Urothelium cell line (cell line): ENCODE measurements around the gene CDC45.
A peak's percentile ranks its signal among the peaks of the same experiment; 100 is the strongest.

Source experiments
- DNase-seq: peaks from one replicate; pipeline ENCODE4 v3.0.0; 2011; ENCODE audit warnings: low spot score, mixed read lengths
- FAIRE-seq: peaks from 2 replicates; lab custom pipeline; 2011; peaks lifted over from hg19 to GRCh38; lab: Jason Lieb, UNC

Gene CDC45

DNA sequence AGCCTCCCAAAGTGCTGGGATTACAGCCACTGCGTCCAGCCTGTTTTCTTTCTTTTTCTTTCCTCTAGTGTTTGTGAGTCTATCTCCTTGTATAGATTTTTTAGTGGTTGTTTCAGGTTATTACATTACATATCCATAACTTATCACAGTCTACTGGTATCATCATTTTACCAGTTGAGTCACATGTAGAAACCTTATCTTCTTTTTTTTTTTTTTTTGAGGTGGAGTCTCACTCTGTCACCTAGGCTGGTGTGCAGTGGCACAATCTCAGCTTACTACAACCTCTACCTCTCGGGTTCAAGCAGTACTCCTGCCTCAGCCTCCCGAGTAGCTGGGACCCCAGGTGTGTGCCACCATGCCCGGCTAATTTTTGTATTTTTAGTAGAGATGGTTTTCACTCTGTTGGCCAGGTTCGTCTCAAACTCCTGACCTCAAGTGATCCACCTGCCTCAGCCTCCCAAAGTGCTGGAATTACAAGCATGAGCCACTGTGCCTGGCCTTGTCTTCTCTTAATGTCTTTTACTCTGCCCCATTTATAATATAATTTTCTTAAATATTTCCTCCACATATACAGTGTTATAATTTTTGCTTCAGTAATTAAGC, 11.0 kb downstream of the CDC45 start:
- FAIRE-seq (no peak), DNase-seq (no peak)

- FAIRE-seq = no peak
- DNase-seq = no peak
Measured at GRCh38 chr22:19492504-19493174, 12.9 kb downstream of the CDC45 start.

DNA sequence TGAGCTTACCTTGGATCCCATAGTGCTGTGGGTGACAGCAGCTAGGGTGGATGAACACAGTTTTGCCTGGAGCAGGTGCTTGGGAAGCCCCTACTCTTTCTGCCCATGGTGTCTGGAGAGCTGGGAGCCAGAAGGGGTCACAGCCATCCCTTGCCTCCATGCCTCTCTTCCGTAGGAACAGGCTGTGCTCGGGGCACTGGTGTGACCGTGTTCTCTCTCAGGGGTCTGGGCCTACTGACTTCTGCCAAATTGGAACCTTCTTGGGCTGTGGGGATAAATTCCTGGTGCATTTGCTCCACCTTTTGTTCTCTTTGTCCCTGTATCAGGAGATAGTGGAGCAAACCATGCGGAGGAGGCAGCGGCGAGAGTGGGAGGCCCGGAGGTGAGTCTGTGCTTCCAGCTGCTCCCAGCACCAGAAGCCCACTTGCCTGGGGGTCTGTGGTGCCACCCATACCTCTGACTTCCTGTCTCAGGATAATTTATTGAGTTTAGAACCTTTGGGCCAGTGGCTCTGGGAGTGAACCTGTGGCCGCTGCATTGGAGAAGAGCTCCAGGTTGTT, 14.4 kb downstream of the CDC45 start:
- DNase-seq = no peak
- FAIRE-seq = no peak

DNA sequence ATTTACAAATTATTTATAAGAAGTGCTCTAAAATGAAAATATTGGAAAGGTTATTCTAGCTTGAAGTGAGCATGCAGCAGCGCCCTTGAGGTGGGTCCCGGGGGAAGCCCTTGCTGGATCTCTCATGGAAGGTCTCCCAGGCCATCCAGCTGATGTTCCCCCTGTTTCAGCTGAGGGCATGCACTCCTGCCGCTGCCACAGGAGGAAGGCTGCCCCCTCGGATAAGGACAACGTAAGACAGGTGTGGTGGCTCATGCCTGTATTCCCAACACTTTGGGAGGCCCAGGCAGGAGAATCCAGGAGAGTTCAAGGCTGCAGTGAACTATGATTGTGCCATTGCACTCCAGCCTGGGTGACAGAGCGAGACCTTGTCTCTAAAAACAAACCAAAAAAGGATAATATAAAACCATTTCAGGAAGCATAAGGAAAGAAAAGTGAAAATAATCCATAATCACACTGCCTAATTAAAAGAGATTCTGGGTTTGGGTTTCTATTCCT, 15.0 kb downstream of the CDC45 start:
- DNase-seq (no peak), FAIRE-seq (no peak)

GRCh38 chr22:19495562-19496323, 16.0 kb downstream of the CDC45 start:
- DNase-seq = no peak
- peak; percentile 30 for FAIRE-seq

DNA sequence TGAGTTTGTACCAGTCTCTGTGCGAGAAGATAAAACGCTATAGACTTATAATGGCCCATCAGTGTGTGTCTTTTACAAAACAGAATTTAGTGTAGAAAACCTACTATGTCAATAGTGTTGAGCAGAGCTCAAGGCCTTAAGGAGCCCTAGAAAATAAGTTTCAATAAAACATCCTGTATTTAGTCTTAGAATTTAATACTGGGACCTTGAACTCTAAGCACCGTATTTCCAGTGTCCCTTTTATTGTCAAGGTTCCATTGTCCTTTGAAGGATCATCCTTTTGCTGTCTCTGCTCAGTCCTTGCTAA, 16.6 kb downstream of the CDC45 start:
- FAIRE-seq = no peak
- DNase-seq = no peak

GRCh38 chr22:19497245-19497644, 17.5 kb downstream of the CDC45 start:
- FAIRE-seq (peak; percentile 53), DNase-seq (no peak)

DNA sequence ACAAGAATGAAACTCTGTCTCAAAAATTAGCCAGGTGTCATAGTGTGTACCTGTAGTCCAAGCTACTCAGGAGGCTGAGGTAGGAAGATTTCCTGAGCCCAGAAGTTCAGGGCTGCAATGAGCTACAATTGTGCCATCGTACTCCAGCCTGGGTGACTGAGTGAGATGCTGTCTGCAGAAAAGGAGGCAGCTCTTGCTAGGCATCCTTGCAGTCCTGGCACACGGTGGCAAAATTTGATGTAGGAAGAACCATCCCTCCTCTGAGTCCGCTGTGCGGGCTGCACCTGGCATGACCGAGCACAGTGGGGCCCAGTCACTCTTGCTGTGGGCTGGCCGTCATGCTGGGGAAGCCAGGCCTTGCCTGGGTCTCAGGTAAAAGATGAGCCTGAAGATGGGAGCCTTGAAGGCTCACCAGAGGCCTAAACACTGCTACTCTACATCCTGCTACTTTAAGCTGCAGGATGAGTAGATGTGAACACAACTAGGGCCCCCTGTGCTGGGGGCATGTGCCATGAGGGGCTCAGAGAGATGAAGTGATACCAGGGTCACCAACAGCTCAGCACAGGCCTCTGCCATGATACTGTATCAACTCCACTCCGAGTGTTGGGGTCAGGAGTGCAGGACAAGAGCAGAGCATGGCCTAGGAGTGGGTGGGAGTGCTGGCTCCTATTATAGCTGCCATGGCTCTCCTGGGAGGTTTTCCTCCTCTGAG, 18.6 kb downstream of the CDC45 start:
- FAIRE-seq (peak; percentile 9), DNase-seq (no peak)

GRCh38 chr22:19498866-19499190, 19.1 kb downstream of the CDC45 start:
- FAIRE-seq = peak; percentile 17
- DNase-seq = no peak

DNA sequence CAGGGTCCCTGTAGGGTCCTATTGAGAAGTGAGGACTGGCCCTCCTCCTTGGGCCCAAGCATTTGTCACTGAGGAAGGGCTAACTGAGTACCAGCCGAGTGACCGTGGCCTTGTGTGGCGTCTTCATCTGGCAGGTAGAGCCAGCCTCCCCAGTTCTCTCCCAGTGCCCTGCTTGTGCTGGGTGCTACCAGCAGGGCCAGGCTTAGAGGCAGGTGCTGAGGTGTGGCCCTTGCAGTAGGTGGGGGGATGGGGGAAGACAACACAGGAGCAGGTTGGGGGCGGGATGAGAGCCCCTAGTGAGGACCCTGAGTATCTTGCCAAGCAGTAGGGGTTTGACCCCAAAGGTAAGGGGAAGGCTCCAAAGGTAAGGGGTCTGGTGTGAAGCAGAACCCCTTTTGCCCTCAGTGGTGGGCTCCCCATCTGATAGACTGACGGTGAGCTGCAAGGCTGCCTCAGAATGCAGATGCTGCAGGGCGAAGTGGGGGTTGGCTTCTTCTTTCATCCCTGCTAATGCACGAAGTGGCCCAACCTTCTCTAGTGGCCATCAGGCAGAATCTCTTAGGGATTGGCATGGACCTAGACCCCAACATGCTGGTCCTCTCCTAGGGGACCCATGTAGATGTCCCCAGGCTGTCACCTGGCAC, 19.6 kb downstream of the CDC45 start:
- FAIRE-seq = peak; percentile 37
- no peak for DNase-seq

DNA sequence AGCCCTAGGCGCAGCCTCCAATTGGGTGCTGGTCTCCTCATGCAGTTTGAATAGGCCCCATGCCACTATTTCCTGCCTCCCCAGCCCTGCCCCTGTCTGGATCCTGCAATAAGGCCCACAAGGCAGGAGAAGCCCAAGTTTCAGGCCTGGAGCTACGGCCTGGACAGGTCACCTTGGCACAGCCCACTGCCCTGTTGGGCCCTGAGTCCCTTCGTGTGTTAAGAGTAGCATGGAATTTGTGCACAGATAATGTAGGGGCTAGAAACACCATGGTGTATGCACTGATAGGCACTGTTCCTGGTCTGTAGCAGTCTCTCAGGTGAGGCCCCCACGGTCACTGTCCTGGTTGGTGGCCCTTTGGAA, 20.1 kb downstream of the CDC45 start:
- FAIRE-seq (no peak), DNase-seq (no peak)

- no peak for FAIRE-seq
- DNase-seq = no peak
Measured at GRCh38 chr22:19501897-19502447, 22.3 kb downstream of the CDC45 start.

DNA sequence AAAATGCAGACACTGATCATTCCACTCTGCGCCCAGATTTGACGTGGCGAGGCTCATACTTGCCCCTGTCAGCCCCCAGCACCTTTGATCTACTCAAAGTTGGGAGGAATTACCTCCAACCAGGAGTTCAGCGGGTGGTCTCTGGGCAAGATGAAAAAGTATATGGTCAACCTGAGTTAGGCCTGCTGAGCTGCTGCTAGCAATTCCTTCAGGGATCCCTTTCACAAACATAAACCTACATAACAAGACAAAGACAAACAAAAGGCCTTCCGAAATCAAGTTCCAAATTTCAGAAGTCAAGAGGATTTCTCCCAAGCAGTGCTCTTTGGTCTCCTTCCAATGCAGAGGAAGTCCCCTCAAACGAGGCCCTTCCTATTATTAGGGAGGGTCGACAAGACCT, 23.6 kb downstream of the CDC45 start:
- DNase-seq = no peak

DNA sequence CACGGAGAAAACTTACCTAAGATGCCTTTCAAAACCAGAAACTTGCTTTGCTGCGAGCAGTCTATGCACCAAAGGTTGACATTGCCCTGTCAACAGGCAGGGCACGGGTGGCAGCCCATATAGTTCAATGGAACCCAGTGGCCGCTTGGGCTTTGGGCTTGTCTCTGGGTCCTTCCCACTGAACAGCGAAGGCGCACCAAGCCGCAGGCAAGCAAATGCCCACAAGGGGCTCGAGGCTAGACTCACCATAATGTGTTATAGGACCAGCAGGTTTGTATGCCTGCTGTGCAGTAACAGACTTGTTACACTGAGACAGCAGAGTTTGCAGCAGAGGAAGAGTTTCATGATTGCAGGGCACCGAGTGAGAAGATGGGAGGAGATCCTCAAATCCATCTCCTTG, 24.1 kb downstream of the CDC45 start:
- no peak for DNase-seq
- FAIRE-seq = peak; percentile 76

More for the DNA sequence above, 23.6 kb downstream of the CDC45 start:
- no peak for FAIRE-seq

- no peak for DNase-seq
- FAIRE-seq = peak; percentile 58
Measured at GRCh38 chr22:19504900-19505734, 25.4 kb downstream of the CDC45 start.

DNA sequence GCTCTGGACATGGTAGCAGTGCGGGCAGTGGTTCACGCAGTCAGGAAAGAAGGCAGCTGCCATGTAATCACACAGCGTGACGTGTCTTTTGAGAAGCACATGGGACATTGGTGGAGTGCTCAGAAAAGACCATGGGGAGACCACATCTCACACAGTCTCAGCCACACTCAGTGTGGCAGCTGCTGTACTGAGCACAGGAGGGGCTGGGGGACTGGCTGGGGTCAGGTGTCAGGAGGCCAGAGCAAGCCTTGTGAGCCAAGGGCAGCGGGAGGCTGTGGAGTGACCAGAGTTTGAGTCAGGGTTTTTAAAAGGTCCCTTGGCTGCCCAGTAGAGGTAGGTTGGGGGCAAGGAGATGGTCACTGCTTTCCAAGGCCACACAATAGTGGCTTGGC, 26.0 kb downstream of the CDC45 start:
- no peak for FAIRE-seq
- DNase-seq = no peak

DNA sequence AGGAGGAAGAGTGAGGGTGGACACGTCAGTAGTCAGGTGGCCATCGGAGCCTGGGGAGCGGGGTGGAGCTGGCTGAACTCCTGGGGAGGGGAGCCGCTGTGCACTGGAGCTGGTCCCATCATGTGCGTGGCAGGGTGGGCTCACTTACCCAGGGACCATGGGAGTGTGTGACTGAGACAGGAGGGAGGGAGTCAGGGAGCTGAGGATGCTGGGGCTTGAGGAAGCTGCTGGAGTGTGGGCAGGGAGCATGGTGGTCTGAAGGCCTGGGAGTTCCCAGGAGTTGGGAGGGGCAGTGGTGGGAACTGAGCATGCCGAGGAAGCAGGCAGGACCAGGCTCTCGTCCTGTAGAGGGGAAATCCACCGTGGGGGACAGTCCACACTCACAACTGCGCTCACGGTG, 26.5 kb downstream of the CDC45 start:
- no peak for DNase-seq
- FAIRE-seq = no peak

DNA sequence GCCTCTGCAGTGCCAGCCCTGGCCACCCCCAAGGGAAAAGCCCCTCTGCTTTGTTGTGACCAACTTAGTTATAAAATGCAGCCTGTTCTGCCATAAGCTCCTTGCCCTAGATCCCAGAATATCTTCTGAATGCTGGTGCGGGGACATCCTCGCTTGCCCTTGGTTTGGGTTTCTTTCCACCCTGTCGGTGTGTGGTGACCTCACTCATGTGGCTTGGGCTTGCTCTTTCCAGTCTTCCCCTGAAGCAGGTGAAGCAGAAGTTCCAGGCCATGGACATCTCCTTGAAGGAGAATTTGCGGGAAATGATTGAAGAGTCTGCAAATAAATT, 27.8 kb downstream of the CDC45 start:
- DNase-seq = no peak
- no peak for FAIRE-seq

GRCh38 chr22:19508024-19508776, 28.5 kb downstream of the CDC45 start:
- FAIRE-seq (peak; percentile 48), DNase-seq (no peak)
